ENCODE measurements around the gene IFITM1. TPM values are rescaled to one million over a fixed set of nuclear protein-coding genes. Genes with fewer than 3 reads are reported as not detected.
"Not testable (repeated sequence)": the region's sequence is repeated elsewhere in the genome, so short reads cannot be mapped to it uniquely, and the experiment has no call there.

IFITM1 gene
- total and polyA plus RNA-seq, 9 of the 15 experiments (the other 6 are each of a cell fraction or from before 2014, with no cell fraction given): 691 to 5,579 (median 974) TPM

DNA sequence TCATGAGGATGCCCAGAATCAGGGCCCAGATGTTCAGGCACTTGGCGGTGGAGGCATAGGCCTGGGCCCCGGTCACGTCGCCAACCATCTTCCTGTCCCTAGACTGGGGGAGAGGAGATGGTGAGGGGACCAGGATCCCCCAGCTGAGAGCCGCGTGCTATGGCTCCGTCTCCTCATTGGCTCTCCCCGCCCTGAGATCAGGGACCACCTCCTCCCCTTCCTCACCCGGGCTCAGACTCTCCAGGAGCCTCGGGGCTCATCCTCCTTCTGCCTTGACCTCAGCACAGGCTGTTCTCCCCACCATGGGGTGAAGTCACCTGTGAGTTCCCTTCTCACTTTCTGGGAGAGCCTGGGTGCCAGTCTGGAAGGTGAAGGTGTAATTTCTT, 6.0 kb downstream of the IFITM1 start:
- in situ Hi-C loops (cut with MboI); H4K20me1 ChIP-seq (replicated peaks; ENCODE audit: control insufficient read depth, insufficient read depth, low read length); H3K9me3 ChIP-seq (replicated peaks; ENCODE audit: control insufficient read depth, insufficient read depth, low read depth, low read length); H3K27me3 ChIP-seq (ENCODE audit: control insufficient read depth in 2 of 2, insufficient read depth in 2 of 2, low read length in 2 of 2); H3K9me1 ChIP-seq (ENCODE audit: control insufficient read depth, insufficient read depth, low read length); H2AFZ ChIP-seq (ENCODE audit: low read depth, low read length); intact Hi-C loops (cut with micrococcal nuclease); BruUV-seq (replicated peaks); FAIRE-seq; DNase-seq (ENCODE audit: extremely low read depth in 1 of 4, low spot score in 3 of 4); CTCF ChIA-PET (ENCODE audit: low intra/inter-chr PET ratio); ATAC-seq: not testable (repeated sequence)
- peaks cover 28% of the 10 kb centered on the region; the same call in 1 of the 3 replicates for H3K36me3 ChIP-seq (ENCODE audit: control insufficient read depth, insufficient read depth, low read length)
- H3K4me3 ChIP-seq: peak overlapping the region; percentile 27
- peaks cover 50% of the 10 kb centered on the region for H3K79me2 ChIP-seq (ENCODE audit: control insufficient read depth, insufficient read depth, low read length)
- H3K27ac ChIP-seq (ENCODE audit: extremely low read depth, low read depth, low read length): peak overlapping the region; percentile 45; the same call in 2 of the 3 replicates
- H3K9ac ChIP-seq (ENCODE audit: insufficient read depth in 1 of 2, low read depth in 2 of 2, low read length in 2 of 2): peak overlapping the region; percentile 59 to 90; a peak in 1 of 4 replicates
- POLR2A ChIA-PET: interaction anchor here (0.6 kb wide), 1 partner anchor 9 kb away, joined by 3 read pairs; no protein-coding TSS in a partner anchor
- WGBS (ENCODE audit: insufficient coverage, low coverage, missing lambda C conversion rate): 63% methylated on average over 2 of the region's 10 CpGs
- H3K4me2 ChIP-seq (ENCODE audit: insufficient read depth, low read length): peak overlapping the region; percentile 76
- peaks cover 18 to 51% of the 10 kb centered on the region in 2 experiments for H3K4me1 ChIP-seq (replicated peaks in 1 of 2; ENCODE audit: control insufficient read depth in 2 of 2, insufficient read depth in 2 of 2, low read length in 2 of 2)

DNA sequence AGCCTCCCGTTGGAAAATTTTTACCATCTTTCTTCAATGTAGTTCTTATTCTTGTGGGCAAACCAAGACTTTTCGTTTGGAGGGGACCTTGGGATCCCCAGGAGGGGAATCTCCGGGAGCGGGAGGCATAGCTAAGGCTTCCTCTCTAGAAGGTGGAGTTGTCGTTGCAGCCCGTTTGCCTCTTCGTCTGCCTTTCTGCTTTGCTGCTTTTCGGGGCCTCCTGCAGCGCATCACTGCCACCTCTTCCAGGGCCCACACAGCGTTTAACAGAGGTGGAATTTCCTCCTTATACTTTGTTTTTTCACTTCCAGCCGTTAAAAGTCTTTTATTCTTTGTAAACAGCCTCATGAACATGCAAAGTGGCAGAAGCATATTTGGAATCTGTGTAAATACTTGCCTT, 10.3 kb downstream of the IFITM1 start:
- intact Hi-C loops (cut with micrococcal nuclease): no loop called here
- Histone ChIP-seq H3K4me2 (ENCODE audit: insufficient read depth, low read length) (peak overlapping the region; percentile 77), H3K4me1 (replicated peaks in 1 of 2; ENCODE audit: control insufficient read depth in 2 of 2, insufficient read depth in 2 of 2, low read length in 2 of 2) (peaks cover 41 to 62% of the 10 kb centered on the region in 2 experiments), H3K9me3 (replicated peaks; ENCODE audit: control insufficient read depth, insufficient read depth, low read depth, low read length) (no peaks in the 10 kb centered on the region), H3K4me3 (peak overlapping the region; percentile 28; the same call in 1 of the 2 replicates), H3K9me1 (ENCODE audit: control insufficient read depth, insufficient read depth, low read length) (no peaks in the 10 kb centered on the region), H3K36me3 (ENCODE audit: control insufficient read depth, insufficient read depth, low read length) (no peaks in the 10 kb centered on the region), H4K20me1 (replicated peaks; ENCODE audit: control insufficient read depth, insufficient read depth, low read length) (no peaks in the 10 kb centered on the region), H3K79me2 (ENCODE audit: control insufficient read depth, insufficient read depth, low read length) (peaks cover 45% of the 10 kb centered on the region), H3K27ac (ENCODE audit: extremely low read depth, low read depth, low read length) (peak overlapping the region; percentile 77), H3K27me3 (ENCODE audit: control insufficient read depth in 2 of 2, insufficient read depth in 2 of 2, low read length in 2 of 2) (no peaks in the 10 kb centered on the region), H2AFZ (ENCODE audit: low read depth, low read length) (peak overlapping the region; percentile 86), H3K9ac (ENCODE audit: insufficient read depth in 1 of 2, low read depth in 2 of 2, low read length in 2 of 2) (peak overlapping the region; percentile 61 to 74; a peak in 3 of 4 replicates)
- WGBS (ENCODE audit: insufficient coverage, low coverage, missing lambda C conversion rate): 34% methylated on average over 10 of the region's 11 CpGs
- in situ Hi-C loops (cut with MboI): no loop called here
- POLR2A ChIA-PET: interaction anchor here (0.6 to 1.5 kb wide), 5 partner anchors 7 to 137 kb away, joined by 3 to 7 read pairs (median 3); no protein-coding TSS in a partner anchor
- ATAC-seq: no peak
- peak in 1 of 4 experiments; percentile 49 for DNase-seq (ENCODE audit: extremely low read depth in 1 of 4, low spot score in 3 of 4)
- CTCF ChIA-PET (ENCODE audit: low intra/inter-chr PET ratio): no interaction called here
- no peak for FAIRE-seq
- no TSS peak for BruUV-seq (replicated peaks)
- TF ChIP-seq, protein P1, sequence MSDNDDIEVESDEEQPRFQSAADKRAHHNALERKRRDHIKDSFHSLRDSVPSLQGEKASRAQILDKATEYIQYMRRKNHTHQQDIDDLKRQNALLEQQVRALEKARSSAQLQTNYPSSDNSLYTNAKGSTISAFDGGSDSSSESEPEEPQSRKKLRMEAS (CRISPR knock-in tag; IDR thresholded peaks at IDR 0.05): no peak
- TF ChIP-seq MBD1 (CRISPR knock-in tag; IDR thresholded peaks at IDR 0.05): 0 out of 2 replicates have a peak, but pooled peaks have one; percentile 36

Data from K562 (cell line).